ENCODE data around the gene WDR70.
"Not testable (repeated sequence)": the region's sequence is repeated elsewhere in the genome, so short reads cannot be mapped to it uniquely, and the experiment has no call there.

The WDR70 gene

DNA sequence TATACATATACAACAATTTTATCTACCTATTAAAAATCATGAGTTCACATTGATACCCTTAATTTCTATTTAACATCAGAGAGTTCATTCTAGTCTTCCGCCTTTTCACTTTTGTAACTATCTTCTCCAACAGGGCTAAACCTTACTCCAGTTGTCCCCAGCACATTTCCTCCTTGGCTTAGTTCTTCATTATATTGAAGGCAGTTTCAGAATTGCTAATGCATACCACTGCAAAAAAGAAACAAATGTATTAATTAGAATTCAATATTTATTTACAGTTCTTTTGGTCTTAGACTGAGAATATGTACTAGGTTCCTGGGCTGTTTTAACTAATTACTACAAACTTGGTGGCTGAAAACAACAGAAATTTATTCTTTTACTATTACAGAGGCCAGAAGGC is 132.5 kb downstream of the WDR70 start:
- TF ChIP-seq, protein P1, sequence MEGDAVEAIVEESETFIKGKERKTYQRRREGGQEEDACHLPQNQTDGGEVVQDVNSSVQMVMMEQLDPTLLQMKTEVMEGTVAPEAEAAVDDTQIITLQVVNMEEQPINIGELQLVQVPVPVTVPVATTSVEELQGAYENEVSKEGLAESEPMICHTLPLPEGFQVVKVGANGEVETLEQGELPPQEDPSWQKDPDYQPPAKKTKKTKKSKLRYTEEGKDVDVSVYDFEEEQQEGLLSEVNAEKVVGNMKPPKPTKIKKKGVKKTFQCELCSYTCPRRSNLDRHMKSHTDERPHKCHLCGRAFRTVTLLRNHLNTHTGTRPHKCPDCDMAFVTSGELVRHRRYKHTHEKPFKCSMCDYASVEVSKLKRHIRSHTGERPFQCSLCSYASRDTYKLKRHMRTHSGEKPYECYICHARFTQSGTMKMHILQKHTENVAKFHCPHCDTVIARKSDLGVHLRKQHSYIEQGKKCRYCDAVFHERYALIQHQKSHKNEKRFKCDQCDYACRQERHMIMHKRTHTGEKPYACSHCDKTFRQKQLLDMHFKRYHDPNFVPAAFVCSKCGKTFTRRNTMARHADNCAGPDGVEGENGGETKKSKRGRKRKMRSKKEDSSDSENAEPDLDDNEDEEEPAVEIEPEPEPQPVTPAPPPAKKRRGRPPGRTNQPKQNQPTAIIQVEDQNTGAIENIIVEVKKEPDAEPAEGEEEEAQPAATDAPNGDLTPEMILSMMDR (IDR thresholded peaks at IDR 0.05; ENCODE audit: insufficient read depth, low read length, poor library complexity, severe bottlenecking), result no peak
- TF ChIP-seq EZH2phosphoT487 (conservative IDR thresholded peaks at IDR 0.05; ENCODE audit: low read length), result no peak
- Histone ChIP-seq H3K4me3 (ENCODE audit: insufficient read depth, low read length, poor library complexity, severe bottlenecking) (no peak overlapping the region), H3K79me2 (ENCODE audit: insufficient read depth, low read length) (no peaks in the 10 kb centered on the region), H3K27ac (ENCODE audit: low read depth, low read length) (no peak overlapping the region), H3K9me2 (replicated peaks; ENCODE audit: insufficient read depth, low read length) (no peaks in the 10 kb centered on the region), H3K4me2 (ENCODE audit: low read depth, low read length, poor library complexity, severe bottlenecking) (no peak overlapping the region), H3F3A (ENCODE audit: insufficient read depth) (no peaks in the 10 kb centered on the region), H3K9ac (ENCODE audit: low read length) (no peak overlapping the region), H2AFZ (ENCODE audit: low read depth, low read length, severe bottlenecking) (no peak overlapping the region), H3K27me3 (ENCODE audit: low read length) (no peaks in the 10 kb centered on the region), H3K9me3 (ENCODE audit: insufficient read depth, low read length) (no peaks in the 10 kb centered on the region), H3K36me3 (ENCODE audit: low read length) (no peaks in the 10 kb centered on the region), H4K20me1 (ENCODE audit: low read depth, low read length) (no peaks in the 10 kb centered on the region)

DNA sequence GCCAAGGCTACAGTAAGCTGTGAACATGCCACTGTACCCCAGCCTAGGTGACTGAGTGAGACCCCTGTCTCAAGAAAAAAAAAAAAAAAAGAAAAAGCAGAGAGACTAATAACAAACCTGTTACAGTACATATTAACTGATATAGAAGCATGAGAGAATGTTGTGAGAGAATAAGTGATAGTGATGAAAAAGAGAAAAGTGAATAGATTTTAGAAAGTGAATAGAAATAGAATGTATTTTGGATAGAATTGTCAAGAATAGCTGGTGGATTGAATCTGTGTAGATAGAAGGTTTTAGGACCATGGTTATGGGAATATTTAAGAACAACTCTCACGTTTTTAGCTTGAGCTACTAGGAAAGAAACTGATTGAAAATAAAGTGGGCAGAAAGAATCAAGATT is 135.8 kb downstream of the WDR70 start:
- H4K20me1 ChIP-seq (ENCODE audit: low read depth, low read length), result no peaks in the 10 kb centered on the region
- H2AFZ ChIP-seq (ENCODE audit: low read depth, low read length, severe bottlenecking), result no peak overlapping the region
- H3K27ac ChIP-seq (ENCODE audit: low read depth, low read length), result no peak overlapping the region
- H3K36me3 ChIP-seq (ENCODE audit: low read length), result no peaks in the 10 kb centered on the region
- no peaks in the 10 kb centered on the region for H3K9me2 ChIP-seq (replicated peaks; ENCODE audit: insufficient read depth, low read length)
- no peaks in the 10 kb centered on the region for H3F3A ChIP-seq (ENCODE audit: insufficient read depth)
- no peaks in the 10 kb centered on the region for H3K27me3 ChIP-seq (ENCODE audit: low read length)
- no peak overlapping the region for H3K4me3 ChIP-seq (ENCODE audit: insufficient read depth, low read length, poor library complexity, severe bottlenecking)
- no peaks in the 10 kb centered on the region for H3K9me3 ChIP-seq (ENCODE audit: insufficient read depth, low read length)
- no peak for TF ChIP-seq EZH2phosphoT487 (conservative IDR thresholded peaks at IDR 0.05; ENCODE audit: low read length)
- TF ChIP-seq, protein P1 (IDR thresholded peaks at IDR 0.05; ENCODE audit: insufficient read depth, low read length, poor library complexity, severe bottlenecking), result no peak
- no peak overlapping the region for H3K9ac ChIP-seq (ENCODE audit: low read length)
- no peak overlapping the region for H3K4me2 ChIP-seq (ENCODE audit: low read depth, low read length, poor library complexity, severe bottlenecking)
- H3K79me2 ChIP-seq (ENCODE audit: insufficient read depth, low read length), result no peaks in the 10 kb centered on the region

DNA sequence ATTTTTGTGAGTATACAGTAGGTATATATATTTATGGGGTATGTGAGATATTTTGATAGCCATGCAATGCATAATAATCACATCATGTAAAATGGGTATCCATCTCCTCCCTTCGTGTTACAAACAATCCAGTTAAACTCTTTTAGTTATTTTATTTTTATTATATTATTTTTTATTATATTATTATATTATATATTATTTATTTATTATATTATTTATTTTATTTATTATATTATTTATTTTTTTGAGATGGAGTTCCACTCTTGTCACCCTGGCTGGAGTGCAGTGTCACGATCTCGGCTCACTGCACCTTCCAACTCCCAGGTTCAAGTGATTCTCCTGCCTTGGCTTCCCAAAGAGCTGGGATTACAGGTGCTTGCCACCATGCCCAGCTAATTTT is 138.6 kb downstream of the WDR70 start:
- Histone ChIP-seq H3K4me2 (ENCODE audit: low read depth, low read length, poor library complexity, severe bottlenecking) (no peak overlapping the region), H3K9ac (ENCODE audit: low read length) (no peak overlapping the region), H2AFZ (ENCODE audit: low read depth, low read length, severe bottlenecking) (no peak overlapping the region), H3F3A (ENCODE audit: insufficient read depth) (no peaks in the 10 kb centered on the region), H3K4me3 (ENCODE audit: insufficient read depth, low read length, poor library complexity, severe bottlenecking) (no peak overlapping the region), H3K36me3 (ENCODE audit: low read length) (no peaks in the 10 kb centered on the region; the same call in 1 of the 2 replicates), H3K27me3 (ENCODE audit: low read length) (no peaks in the 10 kb centered on the region), H3K9me2 (replicated peaks; ENCODE audit: insufficient read depth, low read length) (no peaks in the 10 kb centered on the region), H4K20me1 (ENCODE audit: low read depth, low read length) (no peaks in the 10 kb centered on the region), H3K27ac (ENCODE audit: low read depth, low read length) (no peak overlapping the region), H3K79me2 (ENCODE audit: insufficient read depth, low read length) (no peaks in the 10 kb centered on the region), H3K9me3 (ENCODE audit: insufficient read depth, low read length) (no peaks in the 10 kb centered on the region)
- TF ChIP-seq, protein P1 (IDR thresholded peaks at IDR 0.05; ENCODE audit: insufficient read depth, low read length, poor library complexity, severe bottlenecking), result no peak
- TF ChIP-seq EZH2phosphoT487 (conservative IDR thresholded peaks at IDR 0.05; ENCODE audit: low read length), result no peak

DNA sequence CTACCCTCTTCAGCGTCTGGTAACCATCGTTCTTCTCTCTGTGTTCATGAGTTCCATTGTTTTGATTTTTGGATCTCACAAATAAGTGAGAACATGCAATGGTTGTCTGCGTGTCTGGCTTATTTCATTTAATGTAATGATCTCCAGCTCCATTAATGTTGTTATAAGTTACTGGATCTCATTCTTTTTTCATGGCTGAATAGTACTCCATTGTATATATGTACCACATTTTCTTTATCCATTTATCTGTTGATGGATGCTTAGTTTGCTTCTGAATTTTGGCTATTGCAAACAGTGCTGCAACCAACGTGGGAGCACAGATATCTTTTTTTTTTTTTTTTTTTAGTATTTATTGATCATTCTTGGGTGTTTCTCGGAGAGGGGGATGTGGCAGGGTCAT is 139.2 kb downstream of the WDR70 start:
- H3K27me3 ChIP-seq (ENCODE audit: low read length); H3F3A ChIP-seq (ENCODE audit: insufficient read depth); H4K20me1 ChIP-seq (ENCODE audit: low read depth, low read length); H3K36me3 ChIP-seq (ENCODE audit: low read length); H3K4me2 ChIP-seq (ENCODE audit: low read depth, low read length, poor library complexity, severe bottlenecking); H3K9me3 ChIP-seq (ENCODE audit: insufficient read depth, low read length); H3K79me2 ChIP-seq (ENCODE audit: insufficient read depth, low read length); H3K9me2 ChIP-seq (replicated peaks; ENCODE audit: insufficient read depth, low read length); H2AFZ ChIP-seq (ENCODE audit: low read depth, low read length, severe bottlenecking); H3K27ac ChIP-seq (ENCODE audit: low read depth, low read length); H3K9ac ChIP-seq (ENCODE audit: low read length); H3K4me3 ChIP-seq (ENCODE audit: insufficient read depth, low read length, poor library complexity, severe bottlenecking): not testable (repeated sequence)
